Karpas-422 (cell line): ENCODE results near the gene FYB1. TPM values are rescaled to one million over a fixed set of nuclear protein-coding genes. Genes with fewer than 3 reads are reported as not detected.

ENCODE experiments used
- DNase-seq: peaks from one replicate; pipeline ENCODE4 v3.0.0-alpha.2; 2015
- H2AFZ ChIP-seq: fragments of 200-600 bp; sonication (generic); 2 replicates; pipeline ENCODE4 v1.6.1; 2014; ENCODE audit warnings: antibody characterized with exemption, low read length, mixed read lengths
- H3K27ac ChIP-seq: fragments of 200-600 bp; sonication (generic); 2 replicates; pipeline ENCODE4 v1.5.1; 2014; ENCODE audit warnings: mild to moderate bottlenecking, low read length, moderate library complexity
- H3K27me3 ChIP-seq: fragments of 200-600 bp; sonication (generic); 2 replicates; pipeline ENCODE4 v1.6.1; 2014; ENCODE audit warnings: low read length, mixed read lengths
- H3K36me3 ChIP-seq: fragments of 200-600 bp; sonication (generic); 2 replicates; pipeline ENCODE4 v1.6.1; 2014; ENCODE audit warnings: low read length, mixed read lengths; ENCODE audit not compliant: insufficient read depth
- H3K4me1 ChIP-seq: fragments of 200-600 bp; sonication (generic); 2 replicates; pipeline ENCODE4 v1.6.1; 2014; ENCODE audit warnings: mild to moderate bottlenecking, low read length, mixed read lengths
- H3K4me2 ChIP-seq: fragments of 200-600 bp; sonication (generic); 2 replicates; pipeline ENCODE4 v1.6.1; 2014; ENCODE audit warnings: low read length, low read depth, mild to moderate bottlenecking; ENCODE audit not compliant: poor library complexity, severe bottlenecking
- H3K4me3 ChIP-seq: fragments of 200-600 bp; sonication (generic); 2 replicates; pipeline ENCODE4 v1.5.1; 2014; ENCODE audit warnings: mild to moderate bottlenecking, antibody characterized with exemption, low read length, mixed read lengths
- H3K79me2 ChIP-seq: fragments of 200-600 bp; sonication (generic); 2 replicates; pipeline ENCODE4 v1.6.1; 2014; ENCODE audit warnings: mild to moderate bottlenecking, low read length, mixed read lengths
- H3K9ac ChIP-seq: fragments of 200-600 bp; sonication (generic); 2 replicates; pipeline ENCODE4 v1.6.0; 2014; ENCODE audit warnings: low read length
- H3K9me2 ChIP-seq: fragments of 200-600 bp; sonication (generic), shearing (Covaris generic); replicated peaks from 2 replicates; pipeline ENCODE4 v1.6.0; 2014; ENCODE audit warnings: mild to moderate bottlenecking, low read length, moderate library complexity; ENCODE audit not compliant: insufficient read depth
- H3K9me3 ChIP-seq: fragments of 300-700, 200-600 bp; sonication (generic); 2 replicates; pipeline ENCODE4 v1.6.1; 2014; ENCODE audit warnings: low read length, mixed read lengths
- H4K20me1 ChIP-seq: fragments of 200-600 bp; sonication (generic); 2 replicates; pipeline ENCODE4 v1.6.1; 2014; ENCODE audit warnings: mild to moderate bottlenecking, antibody characterized with exemption, low read length, low read depth; ENCODE audit not compliant: insufficient read depth
- total RNA-seq: library from RNA; depleted of rRNA; stranded (reverse); fragments of >200 nt; shearing (Covaris generic); gene quantifications from 2 replicates; pipeline ENCODE4 v1.2.3, GENCODE V29; 2014; ENCODE audit warnings: low replicate concordance

The FYB1 gene
- total RNA-seq, 1 experiment from 2014 or later, result 2.8 TPM

DNA sequence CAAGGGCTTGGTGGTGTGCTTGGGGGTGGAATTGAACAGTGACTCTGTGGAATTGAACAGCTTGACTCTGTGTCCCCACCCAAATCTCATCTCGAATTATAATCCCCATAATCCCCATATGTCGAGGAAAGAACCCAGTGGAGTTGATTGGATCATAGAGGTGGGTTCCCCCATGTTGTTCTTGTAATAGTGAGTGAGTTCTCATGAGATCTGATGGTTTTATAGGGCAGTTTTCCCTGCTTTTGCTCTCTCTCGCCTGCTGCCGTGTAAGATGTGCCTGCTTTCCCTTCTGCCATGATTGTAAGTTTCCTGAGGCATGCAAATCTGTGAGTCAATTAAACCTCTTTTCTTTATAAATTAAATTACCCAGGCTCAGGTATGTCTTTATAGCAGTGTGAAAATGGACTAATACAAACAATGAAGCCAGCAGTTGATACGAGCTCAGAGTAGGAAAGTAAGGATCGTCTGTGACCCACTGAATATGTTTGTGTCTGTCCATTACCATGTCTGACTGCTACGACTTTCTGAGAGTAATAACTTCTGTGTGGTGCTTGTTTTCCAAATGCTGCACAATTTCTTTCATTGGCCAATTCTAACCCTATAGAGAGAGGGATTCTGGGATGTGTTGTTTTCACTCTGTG, 127.3 kb downstream of the FYB1 start:
- H3K9ac ChIP-seq, result no peak overlapping the region
- no peaks in the 10 kb centered on the region for H3K36me3 ChIP-seq
- no peak overlapping the region for H2AFZ ChIP-seq
- no peak overlapping the region for H3K4me3 ChIP-seq
- no peak for DNase-seq
- H3K4me2 ChIP-seq, result no peak overlapping the region
- H3K27ac ChIP-seq, result no peak overlapping the region
- no peaks in the 10 kb centered on the region for H4K20me1 ChIP-seq
- no peaks in the 10 kb centered on the region for H3K79me2 ChIP-seq
- no peaks in the 10 kb centered on the region for H3K9me3 ChIP-seq
- no peaks in the 10 kb centered on the region for H3K27me3 ChIP-seq
- no peaks in the 10 kb centered on the region for H3K9me2 ChIP-seq
- H3K4me1 ChIP-seq, result no peaks in the 10 kb centered on the region

DNA sequence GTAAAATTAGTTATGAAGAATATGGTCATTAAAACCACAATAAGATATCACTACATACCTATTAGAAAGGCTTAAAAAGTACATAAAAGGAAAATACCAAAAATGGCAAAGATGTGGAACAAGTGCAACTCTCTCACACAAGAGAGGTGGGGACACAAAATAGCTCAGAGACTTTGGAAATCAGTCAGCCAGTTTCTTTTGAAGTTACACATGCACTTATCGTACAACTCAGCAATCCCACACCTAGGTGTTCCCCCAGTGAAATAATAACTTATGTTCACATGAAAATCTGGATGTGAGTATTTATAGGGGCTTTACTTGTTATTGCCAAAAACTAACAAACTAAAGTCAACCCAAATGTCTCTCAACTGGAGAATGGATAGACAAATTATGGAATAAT, 135.4 kb downstream of the FYB1 start:
- Histone ChIP-seq H3K27me3 (no peaks in the 10 kb centered on the region), H3K4me2 (no peak overlapping the region), H4K20me1 (no peaks in the 10 kb centered on the region), H3K9me2 (no peaks in the 10 kb centered on the region), H3K9ac (no peak overlapping the region), H3K27ac (no peak overlapping the region), H3K9me3 (no peaks in the 10 kb centered on the region), H3K4me1 (peaks cover 2% of the 10 kb centered on the region; the same call in 1 of the 2 replicates), H3K4me3 (no peak overlapping the region), H3K36me3 (no peaks in the 10 kb centered on the region), H3K79me2 (no peaks in the 10 kb centered on the region), H2AFZ (no peak overlapping the region)
- no peak for DNase-seq

DNA sequence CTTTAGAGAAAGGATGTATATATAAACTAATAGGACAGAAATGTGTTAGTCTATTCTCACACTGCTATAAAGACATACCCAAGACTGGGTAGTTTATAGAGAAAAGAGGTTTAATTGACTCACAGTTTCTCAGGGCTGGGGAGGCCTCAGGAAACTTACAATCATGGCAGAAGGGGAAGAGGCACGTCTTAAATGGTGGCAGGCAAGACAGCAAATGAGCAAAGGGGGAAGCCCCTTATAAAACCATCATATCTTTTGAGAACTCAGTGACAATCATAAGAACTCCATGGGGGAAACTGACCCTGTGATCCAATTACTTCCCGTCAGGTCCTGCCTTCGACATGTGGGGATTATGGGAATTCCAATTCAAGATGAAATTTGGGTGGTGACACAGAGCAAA, 136.4 kb downstream of the FYB1 start:
- H3K4me1 ChIP-seq, result peaks cover 7% of the 10 kb centered on the region; the same call in 1 of the 2 replicates
- H3K9me2 ChIP-seq, result no peaks in the 10 kb centered on the region
- H3K9me3 ChIP-seq, result no peaks in the 10 kb centered on the region
- H3K4me2 ChIP-seq, result no peak overlapping the region
- H3K4me3 ChIP-seq, result no peak overlapping the region
- no peak overlapping the region for H3K9ac ChIP-seq
- no peak for DNase-seq
- H3K27me3 ChIP-seq, result no peaks in the 10 kb centered on the region
- no peaks in the 10 kb centered on the region for H3K36me3 ChIP-seq
- no peak overlapping the region for H2AFZ ChIP-seq
- H4K20me1 ChIP-seq, result no peaks in the 10 kb centered on the region
- no peak overlapping the region for H3K27ac ChIP-seq
- H3K79me2 ChIP-seq, result no peaks in the 10 kb centered on the region

DNA sequence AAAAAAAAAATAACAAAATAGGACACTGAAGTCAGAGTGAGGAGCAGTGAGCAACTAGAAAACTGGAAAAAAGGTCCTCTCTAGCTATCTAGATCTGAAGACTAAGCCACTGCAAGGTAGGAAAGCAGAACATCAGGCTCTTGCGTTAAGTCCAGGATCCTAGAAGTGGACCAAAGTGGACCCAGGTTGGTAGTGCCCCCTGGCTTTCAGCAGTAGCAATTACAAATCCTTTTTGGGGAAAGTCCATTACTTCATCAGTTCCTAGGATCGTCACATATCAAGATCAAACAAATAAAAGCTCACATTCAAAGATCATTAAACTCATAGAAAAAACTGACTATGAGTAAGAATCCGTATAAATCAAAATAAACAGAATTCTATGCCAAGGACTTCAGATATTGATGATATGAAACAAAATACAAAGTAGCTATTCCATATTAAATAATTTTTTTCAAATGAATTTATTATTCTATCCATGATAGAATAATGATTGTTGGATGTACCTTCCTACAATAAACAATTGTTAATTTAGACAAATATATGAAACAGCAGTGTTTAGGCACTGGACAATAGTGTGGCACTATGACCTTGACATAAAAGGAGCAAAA, 138.7 kb downstream of the FYB1 start:
- Histone ChIP-seq H3K27ac (no peak overlapping the region), H3K27me3 (no peaks in the 10 kb centered on the region), H3K9ac (no peak overlapping the region), H2AFZ (no peak overlapping the region), H3K9me3 (no peaks in the 10 kb centered on the region), H3K4me1 (peaks cover 27% of the 10 kb centered on the region), H3K4me2 (no peak overlapping the region), H4K20me1 (no peaks in the 10 kb centered on the region), H3K36me3 (no peaks in the 10 kb centered on the region), H3K79me2 (no peaks in the 10 kb centered on the region), H3K4me3 (no peak overlapping the region), H3K9me2 (no peaks in the 10 kb centered on the region)
- DNase-seq, result peak; percentile 76

DNA sequence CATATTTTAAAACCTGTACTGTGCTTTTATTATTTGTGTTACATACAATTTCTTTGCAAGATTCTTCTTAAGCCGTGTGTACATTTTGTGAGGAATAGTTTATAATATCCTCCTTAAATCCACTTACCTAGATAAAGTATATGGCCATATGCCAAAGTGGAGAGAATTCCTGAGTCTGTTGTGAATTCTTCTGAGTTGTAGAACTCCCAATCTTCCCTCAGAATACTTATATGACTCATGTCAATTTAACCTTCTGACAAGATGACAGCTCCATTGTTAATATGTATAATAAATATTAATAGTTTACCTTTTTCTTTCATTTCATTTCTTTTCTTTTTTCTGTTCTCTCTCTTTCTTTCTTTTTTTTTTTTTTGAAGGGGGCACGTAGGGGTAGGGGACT, 139.2 kb downstream of the FYB1 start:
- no peak for DNase-seq
- H3K4me2 ChIP-seq, result no peak overlapping the region
- peaks cover 31% of the 10 kb centered on the region for H3K4me1 ChIP-seq
- no peaks in the 10 kb centered on the region for H3K36me3 ChIP-seq
- H3K9me3 ChIP-seq, result no peaks in the 10 kb centered on the region
- H3K9me2 ChIP-seq, result no peaks in the 10 kb centered on the region
- no peak overlapping the region for H3K4me3 ChIP-seq
- no peaks in the 10 kb centered on the region for H3K27me3 ChIP-seq
- H3K27ac ChIP-seq, result no peak overlapping the region
- H2AFZ ChIP-seq, result no peak overlapping the region
- peaks cover 4% of the 10 kb centered on the region for H3K79me2 ChIP-seq
- H3K9ac ChIP-seq, result no peak overlapping the region
- no peaks in the 10 kb centered on the region for H4K20me1 ChIP-seq

DNA sequence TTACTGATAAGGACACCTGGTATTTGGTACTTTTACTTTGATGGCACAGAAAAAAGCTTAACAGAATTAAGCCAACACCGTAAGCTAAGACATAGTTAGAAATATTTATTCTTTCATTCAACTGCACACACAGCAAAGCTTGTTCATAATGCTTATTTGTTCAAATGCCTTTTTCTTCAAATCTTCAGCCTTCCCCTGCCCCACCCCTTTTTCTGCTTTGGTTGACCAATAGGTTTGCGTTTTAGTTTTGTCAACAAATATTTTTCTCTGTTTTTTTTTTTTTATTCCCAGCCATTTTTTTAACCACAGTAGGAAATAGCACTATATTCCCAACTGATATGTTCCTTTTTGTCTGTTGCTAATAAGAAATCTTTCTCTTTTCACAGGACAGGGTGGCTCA, 140.2 kb downstream of the FYB1 start:
- no peak overlapping the region for H3K4me2 ChIP-seq

DNA sequence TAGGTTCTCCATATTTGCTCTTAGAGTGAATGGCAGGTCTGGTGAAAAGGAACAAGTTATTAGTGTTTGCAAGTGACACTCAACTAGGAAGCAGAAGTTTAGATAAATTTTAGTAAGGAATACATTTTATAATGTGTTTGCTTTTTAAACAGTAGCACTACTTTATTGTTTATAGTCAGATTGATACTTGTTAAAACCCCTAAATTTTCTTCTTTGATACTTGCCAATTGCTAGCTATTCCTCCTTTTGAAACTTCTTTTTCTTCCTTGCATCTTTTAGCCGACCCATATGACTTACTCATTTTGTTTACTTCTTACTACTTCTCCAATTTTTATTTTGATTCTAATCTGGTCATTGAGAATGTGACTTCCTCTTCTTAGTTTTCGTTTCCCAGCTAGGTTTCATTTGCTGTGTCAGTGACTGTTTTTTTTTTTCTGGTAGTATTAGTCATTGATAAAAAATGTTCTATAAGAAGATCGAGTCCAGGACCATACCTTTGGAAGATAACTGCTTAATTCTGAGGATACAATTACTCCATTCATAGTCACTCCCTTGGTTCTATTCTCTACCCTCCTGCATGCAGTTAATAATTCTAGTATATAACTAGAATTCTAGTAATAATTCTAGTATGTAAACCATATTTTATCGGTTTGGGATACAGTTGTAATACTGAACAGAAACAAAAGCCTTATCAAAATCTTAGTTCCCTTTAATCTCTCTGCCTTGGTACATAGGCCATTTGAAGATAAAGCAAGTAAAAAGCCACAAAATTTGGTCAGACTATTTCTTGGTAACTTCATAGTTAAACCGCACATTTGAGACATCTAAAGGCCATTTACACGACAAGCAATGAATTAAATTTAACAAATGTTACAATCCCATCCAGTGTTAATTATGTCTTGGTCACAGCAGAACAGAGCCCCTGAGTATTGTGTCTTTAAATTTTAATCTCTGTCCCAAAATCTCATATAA, 142.3 kb downstream of the FYB1 start:
- H3K9me3 ChIP-seq, result no peaks in the 10 kb centered on the region
- H4K20me1 ChIP-seq, result no peaks in the 10 kb centered on the region
- H3K36me3 ChIP-seq, result peaks cover 1% of the 10 kb centered on the region; the same call in 1 of the 2 replicates
- H3K4me3 ChIP-seq, result peak overlapping the region; percentile 77; the same call in 1 of the 2 replicates
- H3K79me2 ChIP-seq, result peaks cover 28% of the 10 kb centered on the region
- peak overlapping the region; percentile 96 for H3K4me2 ChIP-seq
- DNase-seq, result peak; percentile 76
- peak overlapping the region; percentile 39; the same call in 1 of the 2 replicates for H2AFZ ChIP-seq
- H3K4me1 ChIP-seq, result peaks cover 42% of the 10 kb centered on the region
- no peak overlapping the region; the same call in 1 of the 2 replicates for H3K9ac ChIP-seq
- H3K27me3 ChIP-seq, result no peaks in the 10 kb centered on the region
- peak overlapping the region; percentile 84 for H3K27ac ChIP-seq
- no peaks in the 10 kb centered on the region for H3K9me2 ChIP-seq

More for the DNA sequence above, 140.2 kb downstream of the FYB1 start:
- H3K4me1 ChIP-seq, result peaks cover 31% of the 10 kb centered on the region
- H3K9me2 ChIP-seq, result no peaks in the 10 kb centered on the region
- no peak overlapping the region for H3K4me3 ChIP-seq
- H3K9me3 ChIP-seq, result no peaks in the 10 kb centered on the region
- H3K27ac ChIP-seq, result no peak overlapping the region
- H3K36me3 ChIP-seq, result no peaks in the 10 kb centered on the region
- peaks cover 7% of the 10 kb centered on the region for H3K79me2 ChIP-seq
- no peaks in the 10 kb centered on the region for H3K27me3 ChIP-seq
- no peak overlapping the region for H2AFZ ChIP-seq
- no peaks in the 10 kb centered on the region for H4K20me1 ChIP-seq
- DNase-seq, result no peak
- no peak overlapping the region for H3K9ac ChIP-seq
